HepG2 (cell line): ENCODE data around the gene VRK1. TPM values are rescaled to one million over a fixed set of nuclear protein-coding genes. Genes with fewer than 3 reads are reported as not detected.

Source experiments
- ATAC-seq: fragments of 200-7000 bp; cut with Tn5 transposase; 3 replicates; pipeline ENCODE4 v1.9.1; 2020; ENCODE audit warnings: mild to moderate bottlenecking, moderate library complexity
- BruUV-seq: library from RNA; stranded (reverse); fragments of 400-500 nt; replicated peaks from 2 replicates; lab custom pipeline; 2021; lab: Mats Ljungman, UMichigan
- CTCF ChIA-PET: fragments of 300-600 bp; formaldehyde crosslinking; extraction: SDS; loops from one replicate; lab custom pipeline; 2021; ENCODE audit warnings: low total read pairs, inconsistent platforms, low intra/inter-chr PET ratio; lab: Yijun Ruan, JAX
- POLR2A ChIA-PET: fragments of 350-600 bp; sonication (Branson Sonifier 250); formaldehyde crosslinking; loops from one replicate; lab custom pipeline; 2020; ENCODE audit warnings: antibody characterized with exemption, inconsistent platforms; lab: Yijun Ruan, JAX
- DNase-seq: peaks from one replicate; pipeline ENCODE4 v3.0.0-alpha.2; 2015; ENCODE audit warnings: low spot score
- FAIRE-seq: peaks from 3 replicates; lab custom pipeline; 2011; peaks lifted over from hg19 to GRCh38; lab: Jason Lieb, UNC
- H2AFZ ChIP-seq: one replicate; pipeline ENCODE4 v1.6.1; 2011; ENCODE audit warnings: low read length, inconsistent platforms
- H3K27ac ChIP-seq: fragments of 300-600 bp; 3 replicates; pipeline ENCODE4 v1.8.0; 2011; ENCODE audit warnings: mixed run types, mild to moderate bottlenecking, mixed read lengths, low read length, inconsistent platforms; ENCODE audit not compliant: insufficient read depth; ENCODE audit errors: extremely low read length
- H3K27me3 ChIP-seq, 2 experiments: fragments of 200-600 bp in 1 of 2; 2 replicates in 1 of 2; 3 replicates in 1 of 2; pipeline versions ENCODE4 v1.6.0 to v1.8.0; 2011; ENCODE audit warnings: low read length in 2 of 2, mild to moderate bottlenecking in 2 of 2, moderate library complexity in 2 of 2, inconsistent platforms in 1 of 2; ENCODE audit not compliant: insufficient read depth in 2 of 2, control insufficient read depth in 1 of 2
- H3K36me3 ChIP-seq, 2 experiments: fragments of 200-600 bp in 1 of 2; replicated peaks in 1 of 2; 2 replicates in 1 of 2; 3 replicates in 1 of 2; pipeline versions ENCODE4 v1.5.1 to v1.8.0; 2011; ENCODE audit warnings: low read length in 2 of 2, inconsistent platforms in 1 of 2; ENCODE audit not compliant: insufficient read depth in 2 of 2, control insufficient read depth in 1 of 2
- H3K4me1 ChIP-seq: 2 replicates; pipeline ENCODE4 v1.5.1; 2012; ENCODE audit warnings: low read length, inconsistent platforms; ENCODE audit not compliant: insufficient read depth
- H3K4me2 ChIP-seq: 2 replicates; pipeline ENCODE4 v1.6.0; 2011; ENCODE audit warnings: low read depth, low read length, inconsistent platforms
- H3K4me3 ChIP-seq, 3 experiments: fragments of 200-600 bp in 1 of 3; sonication (generic), shearing (Covaris generic) in 1 of 3; replicated peaks in 1 of 3; 2 replicates each; pipeline ENCODE4 v1.5.1; 2011 to 2016; ENCODE audit warnings: low read length in 3 of 3, inconsistent platforms in 2 of 3, low read depth in 2 of 3, mild to moderate bottlenecking in 2 of 3, control low read depth in 1 of 3, mixed read lengths in 1 of 3; ENCODE audit not compliant: insufficient read depth in 1 of 3
- H3K79me2 ChIP-seq: one replicate; pipeline ENCODE4 v1.6.1; 2011; ENCODE audit warnings: low read length, inconsistent platforms; ENCODE audit not compliant: insufficient read depth
- H3K9ac ChIP-seq: 2 replicates; pipeline ENCODE4 v1.6.0; 2011; ENCODE audit warnings: mild to moderate bottlenecking, low read depth, low read length, inconsistent platforms; ENCODE audit not compliant: insufficient read depth
- H3K9me3 ChIP-seq: 2 replicates; pipeline ENCODE4 v1.5.1; 2012; ENCODE audit warnings: mild to moderate bottlenecking, low read length
- H4K20me1 ChIP-seq: 2 replicates; pipeline ENCODE4 v1.6.0; 2011; ENCODE audit warnings: inconsistent platforms, mild to moderate bottlenecking, low read length, moderate library complexity; ENCODE audit not compliant: insufficient read depth
- EP300 ChIP-seq, 3 experiments: sonication (generic) in 1 of 3; formaldehyde crosslinking in 1 of 3; IDR thresholded peaks; 2 replicates each; pipeline versions ENCODE4 v1.5.1 to v1.6.1; 2011 to 2020; ENCODE audit warnings: low read depth in 2 of 3, low read length in 2 of 3, borderline replicate concordance in 1 of 3, improper control_type of control experiment in 1 of 3, mild to moderate bottlenecking in 1 of 3, missing genetic modification reagents in 1 of 3, moderate library complexity in 1 of 3
- HCFC1 ChIP-seq: fragments of 150-350 bp; IDR thresholded peaks from 2 replicates; pipeline ENCODE4 v1.6.1; 2014; ENCODE audit warnings: low read depth, low read length
- MYC ChIP-seq: sonication (generic); formaldehyde crosslinking; IDR thresholded peaks from 2 replicates; pipeline ENCODE4 v1.9.0; 2021; ENCODE audit warnings: missing genetic modification reagents, borderline replicate concordance
- NFYC ChIP-seq: IDR thresholded peaks from 2 replicates; pipeline ENCODE4 v1.6.1; 2016; ENCODE audit warnings: missing genetic modification reagents, missing compliant biosample characterization
- ONECUT2 ChIP-seq: sonication (generic); formaldehyde crosslinking; IDR thresholded peaks from 2 replicates; pipeline ENCODE4 v1.4.0; 2020; ENCODE audit warnings: missing genetic modification reagents
- SUZ12 ChIP-seq: fragments of 150-350 bp; IDR thresholded peaks from 2 replicates; pipeline ENCODE4 v1.6.1; 2014; ENCODE audit warnings: low read depth, low read length
- TOPORS ChIP-seq: sonication (generic); formaldehyde crosslinking; IDR thresholded peaks from 2 replicates; pipeline ENCODE4 v1.8.0; 2023; ENCODE audit warnings: mild to moderate bottlenecking, missing genetic modification reagents
- ZNF143 ChIP-seq: sonication (generic); formaldehyde crosslinking; IDR thresholded peaks from 2 replicates; pipeline ENCODE4 v1.4.0; 2020; ENCODE audit warnings: missing genetic modification reagents
- WGBS: methylation state at CpG from one replicate; pipeline ENCODE4 v1.1.6; 2017; ENCODE audit warnings: low lambda C conversion rate; 5-methylcytosine and 5-hydroxymethylcytosine counted together
- in situ Hi-C: cut with HindIII; loops from 2 replicates; pipeline ENCODE4 v1.10.0; 2017; ENCODE audit warnings: low pct_unique_long_range_greater_than_20kb; ENCODE audit not compliant: extremely low pct_ligation_motif_present
- intact Hi-C: fragments of 100-400 bp; cut with micrococcal nuclease; formaldehyde crosslinking; loops from one replicate; pipeline ENCODE4 v1.10.0; 2022; ENCODE audit not compliant: unreplicated experiment
- polyA plus RNA-seq, 8 experiments: library from polyadenylated mRNA; depleted of rRNA in 3 of 8; stranded (reverse) in 7 of 8; unstranded in 1 of 8; fragments of >200 nt; fragmentation: Illumina TruSeq in 4 of 8; extraction: Trizol in 4 of 8; gene quantifications; 2 replicates each; pipeline versions ENCODE4 v1.2.1 to v1.2.3, GENCODE V29; 2011 to 2016; ENCODE audit warnings: low read depth in 4 of 8, missing spikeins in 1 of 8, mixed read lengths in 1 of 8; ENCODE audit not compliant: insufficient read depth in 1 of 8
- total RNA-seq, 5 experiments: library from RNA; depleted of rRNA; stranded (reverse); fragments of >200 nt; fragmentation: Illumina TruSeq; extraction: Trizol; gene quantifications; 2 replicates each; pipeline ENCODE4 v1.2.3, GENCODE V29; 2016; ENCODE audit warnings: low read depth in 1 of 5
- TF ChIP-seq, protein P1 (sequence below), 2 experiments: sonication (generic) in 1 of 2; formaldehyde crosslinking in 1 of 2; IDR thresholded peaks; 2 replicates each; pipeline versions ENCODE4 v1.5.1 to v1.6.1; 2011 to 2020; ENCODE audit warnings: borderline replicate concordance in 1 of 2, low read depth in 1 of 2, low read length in 1 of 2, mild to moderate bottlenecking in 1 of 2, missing genetic modification reagents in 1 of 2, moderate library complexity in 1 of 2
- TF ChIP-seq, protein P2 (sequence below): IDR thresholded peaks from 2 replicates; pipeline ENCODE4 v1.6.1; 2016; ENCODE audit warnings: missing compliant biosample characterization, missing genetic modification reagents, borderline replicate concordance
- TF ChIP-seq, protein P3 (sequence below): sonication (generic); formaldehyde crosslinking; IDR thresholded peaks from 2 replicates; pipeline ENCODE4 v1.9.0; 2022; ENCODE audit warnings: missing genetic modification reagents, mild to moderate bottlenecking, borderline replicate concordance
- TF ChIP-seq, protein P4 (sequence below): sonication (generic); formaldehyde crosslinking; IDR thresholded peaks from 2 replicates; pipeline ENCODE4 v1.4.0; 2020; ENCODE audit warnings: mild to moderate bottlenecking, missing genetic modification reagents

Gene VRK1
- total and polyA plus RNA-seq, 2 of the 13 experiments (the other 11 are each of a cell fraction or from before 2014, with no cell fraction given): 7.9 to 51.3 TPM

DNA sequence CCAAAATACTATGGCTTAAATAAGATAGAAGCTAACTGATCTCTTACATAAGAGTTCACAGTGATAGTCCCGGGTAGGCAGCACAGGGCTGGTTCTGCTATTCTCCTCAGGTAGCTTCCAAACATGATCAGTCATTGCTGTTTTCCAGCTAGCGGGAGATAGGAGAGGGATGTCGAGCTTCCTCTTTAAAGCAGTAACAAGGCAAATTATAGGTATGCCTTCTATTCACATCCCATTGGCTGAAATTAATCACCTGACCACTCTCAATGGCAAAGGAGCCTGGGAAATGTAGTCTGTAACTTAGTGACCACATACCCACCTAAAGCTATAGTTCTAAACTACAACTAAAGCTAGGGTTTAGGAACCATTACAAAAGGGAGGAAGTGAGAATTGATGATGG, 34.5 kb upstream of the VRK1 start:
- no peaks in the 10 kb centered on the region for H3K4me1 ChIP-seq
- peak overlapping the region in 1 of 3 experiments; percentile 38; a peak in 1 of 6 replicates for H3K4me3 ChIP-seq
- H4K20me1 ChIP-seq: no peaks in the 10 kb centered on the region
- H2AFZ ChIP-seq: peak overlapping the region; percentile 16
- peaks cover 0 to 4% of the 10 kb centered on the region in 2 experiments; a peak in 2 of 5 replicates for H3K27me3 ChIP-seq
- 31% methylated on average over 3 of the region's 3 CpGs for WGBS
- no peak overlapping the region for H3K27ac ChIP-seq
- in situ Hi-C loops: no loop called here
- peak; percentile 69 for FAIRE-seq
- intact Hi-C loops: no loop called here
- H3K36me3 ChIP-seq: no peaks in the 10 kb centered on the region
- no peak overlapping the region for H3K9ac ChIP-seq
- H3K9me3 ChIP-seq: no peaks in the 10 kb centered on the region
- BruUV-seq: no TSS peak
- CTCF ChIA-PET: no interaction called here
- H3K4me2 ChIP-seq: peak overlapping the region; percentile 54
- POLR2A ChIA-PET: no interaction called here
- ATAC-seq: peak; percentile 87
- no peaks in the 10 kb centered on the region for H3K79me2 ChIP-seq
- peak; percentile 67 for DNase-seq
- TF ChIP-seq TOPORS (CRISPR knock-in tag) (no peak), NFYC (peak; percentile 84), ONECUT2 (CRISPR knock-in tag) (no peak), ZNF143 (CRISPR knock-in tag) (peak; percentile 86), SUZ12 (peak; percentile 30; the same call in 1 of the 2 replicates), EP300 (IDR thresholded peaks at IDR 0.05; ENCODE audit: low read depth in 2 of 2, low read length in 2 of 2) (no peak), EP300 (CRISPR knock-in tag; IDR thresholded peaks at IDR 0.05; ENCODE audit: borderline replicate concordance) (no peak), MYC (CRISPR knock-in tag) (no peak), HCFC1 (peak; percentile 68)
- TF ChIP-seq, protein P1, sequence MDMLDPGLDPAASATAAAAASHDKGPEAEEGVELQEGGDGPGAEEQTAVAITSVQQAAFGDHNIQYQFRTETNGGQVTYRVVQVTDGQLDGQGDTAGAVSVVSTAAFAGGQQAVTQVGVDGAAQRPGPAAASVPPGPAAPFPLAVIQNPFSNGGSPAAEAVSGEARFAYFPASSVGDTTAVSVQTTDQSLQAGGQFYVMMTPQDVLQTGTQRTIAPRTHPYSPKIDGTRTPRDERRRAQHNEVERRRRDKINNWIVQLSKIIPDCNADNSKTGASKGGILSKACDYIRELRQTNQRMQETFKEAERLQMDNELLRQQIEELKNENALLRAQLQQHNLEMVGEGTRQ (IDR thresholded peaks at IDR 0.05; ENCODE audit: low read depth, low read length): peak; percentile 63
- TF ChIP-seq, protein P1 (CRISPR knock-in tag; IDR thresholded peaks at IDR 0.05; ENCODE audit: borderline replicate concordance): peak; percentile 76; the same call in 1 of the 2 replicates
- TF ChIP-seq, protein P2, sequence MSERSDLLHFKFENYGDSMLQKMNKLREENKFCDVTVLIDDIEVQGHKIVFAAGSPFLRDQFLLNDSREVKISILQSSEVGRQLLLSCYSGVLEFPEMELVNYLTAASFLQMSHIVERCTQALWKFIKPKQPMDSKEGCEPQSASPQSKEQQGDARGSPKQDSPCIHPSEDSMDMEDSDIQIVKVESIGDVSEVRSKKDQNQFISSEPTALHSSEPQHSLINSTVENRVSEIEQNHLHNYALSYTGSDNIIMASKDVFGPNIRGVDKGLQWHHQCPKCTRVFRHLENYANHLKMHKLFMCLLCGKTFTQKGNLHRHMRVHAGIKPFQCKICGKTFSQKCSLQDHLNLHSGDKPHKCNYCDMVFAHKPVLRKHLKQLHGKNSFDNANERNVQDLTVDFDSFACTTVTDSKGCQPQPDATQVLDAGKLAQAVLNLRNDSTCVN (CRISPR knock-in tag): no peak
- TF ChIP-seq, protein P3, sequence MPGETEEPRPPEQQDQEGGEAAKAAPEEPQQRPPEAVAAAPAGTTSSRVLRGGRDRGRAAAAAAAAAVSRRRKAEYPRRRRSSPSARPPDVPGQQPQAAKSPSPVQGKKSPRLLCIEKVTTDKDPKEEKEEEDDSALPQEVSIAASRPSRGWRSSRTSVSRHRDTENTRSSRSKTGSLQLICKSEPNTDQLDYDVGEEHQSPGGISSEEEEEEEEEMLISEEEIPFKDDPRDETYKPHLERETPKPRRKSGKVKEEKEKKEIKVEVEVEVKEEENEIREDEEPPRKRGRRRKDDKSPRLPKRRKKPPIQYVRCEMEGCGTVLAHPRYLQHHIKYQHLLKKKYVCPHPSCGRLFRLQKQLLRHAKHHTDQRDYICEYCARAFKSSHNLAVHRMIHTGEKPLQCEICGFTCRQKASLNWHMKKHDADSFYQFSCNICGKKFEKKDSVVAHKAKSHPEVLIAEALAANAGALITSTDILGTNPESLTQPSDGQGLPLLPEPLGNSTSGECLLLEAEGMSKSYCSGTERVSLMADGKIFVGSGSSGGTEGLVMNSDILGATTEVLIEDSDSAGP: peak; percentile 89; the same call in 1 of the 2 replicates
- TF ChIP-seq, protein P4, sequence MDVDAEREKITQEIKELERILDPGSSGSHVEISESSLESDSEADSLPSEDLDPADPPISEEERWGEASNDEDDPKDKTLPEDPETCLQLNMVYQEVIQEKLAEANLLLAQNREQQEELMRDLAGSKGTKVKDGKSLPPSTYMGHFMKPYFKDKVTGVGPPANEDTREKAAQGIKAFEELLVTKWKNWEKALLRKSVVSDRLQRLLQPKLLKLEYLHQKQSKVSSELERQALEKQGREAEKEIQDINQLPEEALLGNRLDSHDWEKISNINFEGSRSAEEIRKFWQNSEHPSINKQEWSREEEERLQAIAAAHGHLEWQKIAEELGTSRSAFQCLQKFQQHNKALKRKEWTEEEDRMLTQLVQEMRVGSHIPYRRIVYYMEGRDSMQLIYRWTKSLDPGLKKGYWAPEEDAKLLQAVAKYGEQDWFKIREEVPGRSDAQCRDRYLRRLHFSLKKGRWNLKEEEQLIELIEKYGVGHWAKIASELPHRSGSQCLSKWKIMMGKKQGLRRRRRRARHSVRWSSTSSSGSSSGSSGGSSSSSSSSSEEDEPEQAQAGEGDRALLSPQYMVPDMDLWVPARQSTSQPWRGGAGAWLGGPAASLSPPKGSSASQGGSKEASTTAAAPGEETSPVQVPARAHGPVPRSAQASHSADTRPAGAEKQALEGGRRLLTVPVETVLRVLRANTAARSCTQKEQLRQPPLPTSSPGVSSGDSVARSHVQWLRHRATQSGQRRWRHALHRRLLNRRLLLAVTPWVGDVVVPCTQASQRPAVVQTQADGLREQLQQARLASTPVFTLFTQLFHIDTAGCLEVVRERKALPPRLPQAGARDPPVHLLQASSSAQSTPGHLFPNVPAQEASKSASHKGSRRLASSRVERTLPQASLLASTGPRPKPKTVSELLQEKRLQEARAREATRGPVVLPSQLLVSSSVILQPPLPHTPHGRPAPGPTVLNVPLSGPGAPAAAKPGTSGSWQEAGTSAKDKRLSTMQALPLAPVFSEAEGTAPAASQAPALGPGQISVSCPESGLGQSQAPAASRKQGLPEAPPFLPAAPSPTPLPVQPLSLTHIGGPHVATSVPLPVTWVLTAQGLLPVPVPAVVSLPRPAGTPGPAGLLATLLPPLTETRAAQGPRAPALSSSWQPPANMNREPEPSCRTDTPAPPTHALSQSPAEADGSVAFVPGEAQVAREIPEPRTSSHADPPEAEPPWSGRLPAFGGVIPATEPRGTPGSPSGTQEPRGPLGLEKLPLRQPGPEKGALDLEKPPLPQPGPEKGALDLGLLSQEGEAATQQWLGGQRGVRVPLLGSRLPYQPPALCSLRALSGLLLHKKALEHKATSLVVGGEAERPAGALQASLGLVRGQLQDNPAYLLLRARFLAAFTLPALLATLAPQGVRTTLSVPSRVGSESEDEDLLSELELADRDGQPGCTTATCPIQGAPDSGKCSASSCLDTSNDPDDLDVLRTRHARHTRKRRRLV (CRISPR knock-in tag): no peak
